GM19463 (cell line): Measurements from ENCODE around the gene KATNBL1.

Experiments used
- ATAC-seq: cut with Tn5 transposase; IDR thresholded peaks from one replicate; pipeline ENCODE4 v1.9.1; 2021; ENCODE audit warnings: mild to moderate bottlenecking, moderate library complexity; ENCODE audit not compliant: unreplicated experiment

The KATNBL1 gene, protein sequence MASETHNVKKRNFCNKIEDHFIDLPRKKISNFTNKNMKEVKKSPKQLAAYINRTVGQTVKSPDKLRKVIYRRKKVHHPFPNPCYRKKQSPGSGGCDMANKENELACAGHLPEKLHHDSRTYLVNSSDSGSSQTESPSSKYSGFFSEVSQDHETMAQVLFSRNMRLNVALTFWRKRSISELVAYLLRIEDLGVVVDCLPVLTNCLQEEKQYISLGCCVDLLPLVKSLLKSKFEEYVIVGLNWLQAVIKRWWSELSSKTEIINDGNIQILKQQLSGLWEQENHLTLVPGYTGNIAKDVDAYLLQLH

DNA sequence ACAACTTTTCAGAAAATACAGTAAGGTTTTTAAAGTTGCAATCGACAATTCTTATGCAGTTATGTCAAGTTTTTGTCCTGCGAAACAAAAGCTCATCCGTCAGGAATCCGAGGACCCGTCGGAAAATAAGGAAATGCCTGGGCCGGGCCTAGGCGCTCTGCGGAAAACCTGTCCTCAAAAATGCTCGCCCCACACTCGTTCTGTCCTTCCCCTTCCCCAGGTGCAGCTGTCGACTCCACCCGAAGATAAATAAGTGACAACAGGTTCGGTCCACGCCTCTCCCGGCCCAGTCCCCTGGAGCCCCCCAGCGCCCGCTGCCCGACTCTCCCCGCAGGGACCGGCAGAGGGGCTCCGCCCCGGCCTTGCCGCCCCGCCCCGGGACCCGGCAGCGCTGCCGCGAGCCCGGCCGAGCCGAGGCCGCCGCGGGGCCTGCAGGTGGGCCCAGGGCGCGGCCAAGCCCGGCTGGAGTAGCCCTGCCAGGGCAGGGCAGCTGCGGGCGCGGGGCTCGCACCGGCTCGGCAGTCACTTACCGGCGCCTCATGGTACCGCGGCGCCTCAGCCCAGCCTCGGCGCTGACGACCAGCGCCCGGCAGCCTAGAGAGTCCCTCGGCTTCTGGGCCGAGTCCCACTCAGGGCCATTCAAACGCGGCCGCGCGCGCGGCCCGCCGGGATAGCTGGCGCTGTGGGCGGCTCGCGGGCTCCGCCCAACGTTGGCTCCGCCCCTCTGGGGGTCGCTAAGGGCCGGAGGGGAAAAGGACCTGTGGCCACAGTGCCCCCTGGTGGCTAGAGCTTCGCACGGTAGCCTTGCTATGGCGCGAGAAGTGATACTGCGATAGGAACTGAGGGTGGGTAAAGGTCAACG, at the start of gene KATNBL1:
Gene KATNBL1, minus strand, starts transcription at position 676 of the 862 bp plus-strand sequence. CDS start 46,420 bp downstream, outside the sequence.
- ATAC-seq: peak; percentile 96

DNA sequence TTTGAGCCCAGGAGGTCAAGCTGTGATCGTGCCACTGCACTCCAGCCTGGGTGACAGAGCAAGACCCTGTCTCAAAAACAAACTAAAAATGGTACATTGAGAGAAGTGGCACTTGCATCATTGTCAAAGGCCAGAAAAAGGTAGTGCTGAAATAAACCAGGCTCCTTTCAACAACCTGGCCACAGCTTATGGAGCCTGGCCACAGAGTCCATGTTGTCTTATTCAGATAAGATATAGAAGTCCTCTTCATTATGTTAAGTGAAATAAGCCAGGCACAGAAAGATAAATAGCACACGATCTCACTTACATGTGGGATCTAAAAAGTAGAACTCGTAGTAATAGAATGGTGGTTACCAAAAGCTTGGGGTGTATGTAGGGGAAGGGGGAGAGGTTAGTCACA, 49.7 kb upstream of the KATNBL1 start:
- no peak for ATAC-seq

DNA sequence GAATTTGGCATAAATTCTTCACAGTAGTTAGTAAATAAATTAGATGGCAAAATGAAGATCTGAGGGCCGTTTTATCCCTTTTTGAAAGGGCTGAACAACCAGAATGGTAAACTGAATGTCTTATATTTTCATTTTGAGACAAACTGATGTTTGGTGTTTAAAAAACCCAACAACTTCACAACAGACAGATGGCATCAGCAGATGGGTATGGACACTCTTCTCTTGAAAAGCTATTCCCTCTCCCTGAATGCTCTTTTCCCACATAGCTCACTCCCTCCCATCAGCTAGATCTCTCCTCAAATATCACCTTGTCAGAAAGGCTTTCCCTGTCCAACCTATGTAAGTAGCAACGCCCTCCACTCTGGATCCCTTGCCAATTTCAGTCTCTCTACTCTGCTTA, 48.3 kb upstream of the KATNBL1 start:
- no peak for ATAC-seq

DNA sequence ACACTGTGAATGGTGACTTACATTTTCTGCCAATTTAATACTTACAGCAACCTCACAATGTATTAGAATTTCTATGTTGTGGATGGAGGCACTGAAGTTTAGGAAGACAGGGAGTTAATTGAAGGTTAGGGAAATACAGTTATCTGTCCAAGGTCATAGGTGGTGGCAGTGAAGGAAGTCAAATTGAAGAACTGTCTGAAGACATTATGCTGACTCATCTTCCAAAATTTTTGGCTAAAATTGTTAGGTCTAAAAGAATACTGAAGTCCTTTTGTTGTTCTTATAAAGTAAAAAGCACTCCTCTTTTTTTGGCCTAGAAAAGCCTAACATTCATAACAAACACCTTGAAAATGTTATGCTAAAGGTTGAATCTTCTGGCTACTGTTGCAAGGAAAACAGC, 42.6 kb upstream of the KATNBL1 start:
- ATAC-seq: no peak

DNA sequence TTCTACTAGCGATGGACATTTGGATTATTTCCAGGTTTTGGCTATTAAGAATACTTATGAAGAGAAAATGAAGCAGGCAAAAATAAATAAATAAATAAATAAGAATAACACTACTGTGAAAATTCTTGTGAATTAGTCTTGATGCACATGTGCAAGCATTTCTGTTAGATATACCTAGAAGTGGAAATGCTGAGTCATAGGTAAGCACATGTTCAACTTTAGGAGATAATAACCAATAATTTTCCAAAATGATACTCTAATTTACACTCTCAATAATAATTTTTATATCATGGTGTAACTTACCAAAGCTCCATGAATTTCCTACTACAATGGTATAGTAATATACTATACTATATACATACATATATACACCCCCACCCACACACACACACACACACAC, 38.3 kb upstream of the KATNBL1 start:
- ATAC-seq: no peak

DNA sequence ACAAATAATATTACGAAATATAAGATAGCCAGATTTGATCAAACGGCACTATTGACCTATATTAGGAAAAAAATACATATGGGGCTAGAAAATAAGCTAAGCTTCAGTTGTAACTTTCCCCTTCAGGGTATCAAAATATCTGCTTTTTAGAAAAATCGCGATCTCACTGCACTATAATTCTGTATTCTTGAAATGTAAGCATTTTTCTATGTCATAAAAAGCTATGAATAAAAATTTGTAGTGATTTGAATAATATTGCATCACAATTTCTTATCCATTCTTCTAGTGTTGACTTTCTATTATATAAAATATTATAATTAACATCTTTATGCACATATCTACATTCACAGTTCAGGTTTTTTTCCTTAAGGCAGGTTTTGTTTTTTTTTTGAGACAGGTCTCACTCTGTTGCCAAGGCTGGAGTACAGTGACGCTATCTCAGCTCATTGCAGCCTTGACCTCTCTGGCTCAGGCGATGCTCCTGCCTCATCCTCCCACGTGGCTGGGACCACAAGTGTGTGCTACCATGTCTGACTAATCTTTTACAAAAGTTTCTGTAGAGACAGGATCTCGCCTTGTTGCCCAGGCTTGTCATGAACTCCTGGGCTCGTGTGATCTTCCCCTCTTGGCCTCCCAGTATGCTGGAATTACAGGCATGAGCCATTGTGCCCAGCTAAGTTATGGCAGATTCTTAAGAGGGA, 36.5 kb upstream of the KATNBL1 start:
- ATAC-seq: no peak

DNA sequence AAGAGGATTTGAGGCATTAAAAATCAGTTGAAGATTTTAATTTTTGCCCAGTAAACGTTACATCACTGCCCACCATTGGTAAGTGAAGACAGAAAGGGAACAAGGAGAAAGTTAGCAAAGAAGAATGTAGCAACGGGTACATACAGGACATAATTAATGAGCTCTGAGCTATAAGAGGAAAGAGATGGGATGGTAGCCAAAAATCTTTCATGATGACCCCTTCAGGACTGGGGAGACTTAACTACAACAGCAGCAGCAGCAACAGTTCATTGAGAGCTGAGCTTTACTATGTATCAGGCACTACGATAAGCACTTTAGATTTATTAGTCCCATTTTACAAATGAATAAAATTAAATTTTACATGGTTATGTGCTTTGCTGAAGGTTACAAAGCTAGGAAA, 33.3 kb upstream of the KATNBL1 start:
- ATAC-seq: no peak

DNA sequence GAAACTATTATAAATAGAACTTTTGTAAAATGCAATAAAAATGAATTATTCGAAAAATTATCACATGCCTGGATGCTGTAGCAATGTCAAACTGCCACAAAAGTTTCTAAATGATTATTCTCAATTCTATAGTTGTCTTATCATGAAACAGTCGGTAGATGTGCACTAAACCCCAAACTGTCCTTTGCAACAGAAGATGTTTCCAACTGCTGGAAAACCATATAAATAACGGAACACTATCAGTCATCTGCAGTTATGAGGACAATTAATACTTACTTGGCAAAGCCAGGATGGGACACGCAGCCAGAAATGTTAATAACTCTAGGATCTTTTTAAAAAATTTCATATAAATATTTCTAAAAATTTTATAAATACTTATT, 32.4 kb upstream of the KATNBL1 start:
- ATAC-seq: no peak

DNA sequence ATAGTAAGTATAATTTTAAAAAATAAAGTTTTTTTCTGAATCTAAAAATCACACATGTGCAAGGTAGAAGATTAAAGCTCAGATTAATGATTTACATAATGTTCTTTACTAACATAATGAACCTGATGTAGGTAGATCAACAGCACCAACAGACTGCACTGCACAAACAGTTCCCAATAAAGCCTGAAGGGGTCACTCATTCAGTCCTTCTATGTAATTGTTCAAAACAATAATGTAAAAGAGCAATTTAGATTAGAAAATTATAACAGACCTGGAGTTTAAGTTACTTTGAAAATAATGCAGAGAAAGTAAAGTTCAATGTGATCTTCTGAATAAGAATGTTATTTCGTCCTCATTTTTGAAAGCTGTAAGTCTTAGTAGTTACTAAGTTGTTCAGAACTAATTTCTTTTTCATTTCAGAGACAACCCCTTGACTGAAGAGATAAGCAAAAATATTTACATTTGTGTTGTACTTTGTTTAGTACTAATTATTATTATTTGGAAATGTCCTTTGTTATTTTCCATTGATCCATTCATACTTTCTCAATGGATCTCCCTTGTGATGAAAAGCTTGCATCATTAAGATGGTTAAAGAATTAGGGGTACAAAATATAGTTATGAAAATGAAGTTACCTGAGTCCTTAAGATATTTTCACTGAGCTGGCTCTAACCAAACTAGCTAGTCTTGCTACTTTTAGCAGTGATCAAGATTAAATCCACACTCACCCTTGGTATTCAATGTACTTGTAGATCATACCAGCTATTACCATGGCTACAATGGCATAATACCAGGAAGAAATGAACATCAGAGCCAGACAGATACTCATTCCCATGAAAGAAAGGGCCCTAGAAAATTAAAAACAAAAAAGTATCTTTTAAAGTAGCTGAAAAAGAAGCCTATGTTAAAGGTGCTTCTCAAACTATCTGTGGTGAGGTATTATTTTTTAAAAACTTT, 31.8 kb upstream of the KATNBL1 start:
- ATAC-seq: peak; percentile 57

DNA sequence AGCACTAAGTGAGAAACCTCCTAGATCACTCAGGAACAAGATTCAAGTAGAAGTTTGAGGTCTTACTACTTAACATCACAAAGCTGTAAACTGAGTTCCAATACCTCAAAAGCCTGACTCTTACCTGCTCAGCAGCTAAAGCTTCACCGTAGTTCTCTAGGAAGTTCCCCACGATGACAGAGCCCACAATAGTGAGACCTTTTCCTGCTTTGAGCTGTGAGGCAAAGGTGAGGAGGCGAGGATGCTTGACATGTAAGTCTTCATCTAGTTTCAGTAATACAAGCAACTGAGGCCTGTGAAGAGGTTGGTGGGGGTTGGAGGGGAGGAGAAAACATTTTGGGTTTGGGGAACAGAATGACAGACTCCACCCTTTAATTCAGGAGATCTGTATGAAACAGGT, 30.6 kb upstream of the KATNBL1 start:
- no peak for ATAC-seq

DNA sequence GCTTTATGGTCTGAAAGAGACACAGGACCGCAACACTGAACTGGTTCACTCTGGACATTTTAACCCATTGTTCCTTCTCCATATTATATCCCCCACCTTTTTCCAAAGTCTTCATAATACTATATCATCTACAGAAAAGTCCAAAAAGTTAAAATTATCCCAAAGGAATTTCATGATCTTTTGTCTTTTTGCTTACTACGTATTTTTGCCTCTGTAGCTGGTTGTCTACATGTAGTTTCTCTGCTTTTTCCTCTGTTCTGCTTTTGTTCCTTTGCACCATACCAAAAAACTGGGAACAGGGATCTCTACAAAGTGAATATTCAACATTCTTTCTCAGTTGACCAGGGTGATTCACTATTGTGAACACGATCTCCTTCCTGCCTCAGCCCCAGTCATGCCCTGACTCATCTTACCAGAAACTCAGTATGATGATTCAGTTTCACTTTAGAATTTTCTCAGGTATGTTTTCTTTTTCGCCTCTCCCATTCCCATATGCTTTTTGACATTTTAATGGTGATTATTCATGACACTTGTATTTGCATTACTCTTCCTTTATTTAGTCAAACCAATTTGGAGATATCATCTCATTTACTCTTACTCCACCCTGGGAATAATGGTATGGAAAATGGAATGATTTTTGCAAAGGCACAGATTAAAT, 29.4 kb upstream of the KATNBL1 start:
- ATAC-seq: no peak

DNA sequence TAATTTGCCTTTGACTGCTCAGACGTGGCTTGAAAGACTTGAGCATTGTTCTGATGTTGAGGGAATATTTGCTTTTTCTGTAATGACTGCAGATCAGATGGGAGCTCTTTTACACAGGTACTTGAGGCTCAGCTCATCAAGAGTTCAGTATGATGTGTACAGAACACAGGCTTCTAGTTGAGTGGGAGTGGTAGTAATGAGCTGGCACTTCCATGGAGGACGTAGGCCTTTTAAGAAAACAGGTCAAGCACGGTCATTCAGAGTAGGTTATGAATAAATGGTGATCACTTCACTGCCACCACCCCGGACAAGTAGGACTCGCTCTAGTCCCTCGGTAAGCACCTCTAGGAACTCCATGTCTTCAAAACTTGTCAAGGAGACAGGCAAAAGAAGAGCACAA, 23.7 kb upstream of the KATNBL1 start:
- ATAC-seq: no peak

DNA sequence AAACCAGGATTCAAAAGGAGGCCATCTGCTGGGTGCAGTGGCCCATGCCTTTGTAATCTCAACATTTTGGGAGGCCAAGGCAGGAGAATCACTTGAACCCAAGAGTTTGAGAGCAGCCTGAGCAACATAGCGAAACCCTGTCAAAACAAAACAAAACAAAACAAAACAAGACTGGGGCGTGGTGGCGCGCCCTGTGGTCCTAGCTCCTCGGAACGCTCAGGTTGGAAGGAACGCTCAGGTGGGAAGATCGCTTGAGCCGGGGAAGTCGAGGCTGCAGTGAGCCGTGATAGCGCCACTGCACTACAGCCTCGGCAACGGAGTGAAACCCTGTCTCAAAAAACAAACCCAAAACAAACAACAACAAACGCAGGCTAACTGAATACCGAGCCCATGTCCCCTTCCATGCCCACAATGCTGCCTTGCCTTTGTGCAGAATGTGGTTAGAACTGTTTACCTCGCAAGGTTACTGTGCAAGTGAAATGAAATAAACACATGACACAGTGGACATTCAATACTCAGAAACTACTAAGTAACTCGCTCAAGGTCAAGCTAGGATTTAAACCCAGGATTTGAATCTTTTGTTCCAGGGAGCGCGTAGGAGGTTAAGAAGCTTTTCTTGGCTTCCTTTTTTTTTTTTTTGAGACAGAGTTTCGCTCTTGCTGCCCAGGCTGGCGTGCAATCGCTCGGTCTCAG, 14.2 kb upstream of the KATNBL1 start:
- ATAC-seq: no peak

DNA sequence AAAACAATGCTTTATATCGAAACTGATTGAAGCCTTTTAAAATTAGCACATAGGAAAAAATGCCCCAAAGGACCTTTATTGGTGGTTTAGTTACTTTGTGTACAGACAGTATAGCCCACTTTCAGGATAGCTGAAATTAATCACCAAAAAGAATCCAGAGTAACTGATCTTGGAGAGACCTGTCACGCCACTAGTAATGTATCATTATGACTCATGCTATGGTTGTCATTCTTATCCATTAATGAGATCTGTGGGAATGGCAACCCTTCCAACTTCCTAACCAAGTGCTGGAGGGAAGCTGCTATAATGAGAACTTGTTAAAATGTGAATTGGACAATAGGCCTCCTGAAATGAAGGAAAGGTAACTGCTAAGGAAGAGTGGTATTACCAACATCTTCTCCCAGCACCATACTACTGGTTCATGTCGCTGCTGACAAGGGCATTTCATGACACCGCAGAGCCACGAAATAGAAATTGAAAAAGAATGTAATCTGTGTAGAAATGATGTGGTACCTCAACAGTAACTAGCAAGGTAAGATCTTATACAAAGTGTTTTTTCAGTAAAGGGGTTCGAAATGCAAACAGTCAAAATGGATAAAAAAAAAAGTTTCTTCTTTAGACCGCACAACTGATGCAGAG, 7.8 kb upstream of the KATNBL1 start:
- no peak for ATAC-seq

DNA sequence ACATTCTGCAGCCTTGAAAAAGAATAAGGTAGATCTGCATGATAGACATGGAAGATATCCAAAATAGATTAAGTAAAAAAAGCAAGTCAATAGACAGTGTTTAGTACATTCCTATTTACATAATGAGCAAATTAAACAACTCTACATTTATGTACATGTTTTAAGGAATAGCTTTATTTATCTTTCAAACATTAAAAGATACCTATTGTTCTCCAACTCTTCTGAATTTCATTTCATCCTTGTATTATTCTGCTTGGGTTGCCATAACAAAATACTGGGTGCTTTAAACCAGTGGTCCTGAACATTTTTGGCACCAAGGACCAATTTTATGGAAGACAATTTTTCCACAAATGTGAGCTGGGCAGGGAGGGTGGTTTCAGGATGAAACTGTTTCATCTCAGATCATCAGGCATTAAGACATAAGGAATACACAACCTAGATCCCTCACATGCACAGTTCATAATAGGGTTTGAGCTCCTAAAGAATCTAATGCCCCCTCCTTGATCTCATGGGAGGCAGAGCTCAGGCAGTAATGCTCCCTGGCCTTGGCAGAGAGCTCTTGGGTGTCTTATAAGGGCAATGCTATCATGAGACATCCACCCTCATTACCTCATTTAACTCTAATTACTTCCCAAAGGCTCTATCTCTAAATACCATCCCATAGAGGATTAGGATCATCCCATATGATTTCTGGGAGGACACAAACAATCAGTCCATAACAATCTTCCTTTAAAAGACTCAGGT, 6.8 kb upstream of the KATNBL1 start:
- no peak for ATAC-seq

DNA sequence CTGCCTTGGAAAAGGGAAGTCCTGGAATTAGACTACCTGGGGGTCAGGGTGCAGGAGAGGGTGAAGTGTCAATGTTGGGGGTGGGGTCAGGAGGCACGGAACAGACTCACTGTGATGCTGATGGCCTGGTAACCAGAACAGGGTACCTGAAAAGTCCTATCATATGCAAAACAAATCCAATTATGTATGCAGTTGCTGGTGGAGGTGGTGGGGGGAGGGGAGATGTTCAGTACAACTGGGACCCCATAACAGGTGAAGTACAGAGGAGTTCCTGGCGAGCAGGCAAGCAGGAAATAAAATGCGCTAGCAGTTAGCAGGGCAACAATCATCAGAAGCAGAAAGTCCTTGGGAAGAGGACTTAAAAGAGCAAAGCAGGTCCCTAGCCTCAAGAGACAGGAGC, 4.2 kb upstream of the KATNBL1 start:
- no peak for ATAC-seq

DNA sequence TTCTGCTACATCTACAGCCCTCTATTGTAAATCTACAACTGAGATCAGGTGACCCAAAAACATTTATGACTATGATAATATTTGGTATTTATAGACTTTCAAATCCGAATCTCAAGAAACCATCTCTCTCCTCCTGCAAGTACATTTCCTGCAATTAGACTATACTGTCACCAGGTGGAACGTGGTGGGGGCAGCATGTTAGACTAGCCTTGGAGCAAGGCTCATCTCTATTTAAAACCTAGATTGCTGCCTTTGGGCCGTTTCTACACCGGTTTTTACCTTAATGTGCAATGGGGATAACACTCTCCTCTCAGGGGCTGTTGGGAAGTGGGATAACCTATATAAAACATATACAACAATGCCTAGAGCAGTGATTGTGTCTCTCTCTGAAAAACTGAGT, 3.8 kb upstream of the KATNBL1 start:
- no peak for ATAC-seq

DNA sequence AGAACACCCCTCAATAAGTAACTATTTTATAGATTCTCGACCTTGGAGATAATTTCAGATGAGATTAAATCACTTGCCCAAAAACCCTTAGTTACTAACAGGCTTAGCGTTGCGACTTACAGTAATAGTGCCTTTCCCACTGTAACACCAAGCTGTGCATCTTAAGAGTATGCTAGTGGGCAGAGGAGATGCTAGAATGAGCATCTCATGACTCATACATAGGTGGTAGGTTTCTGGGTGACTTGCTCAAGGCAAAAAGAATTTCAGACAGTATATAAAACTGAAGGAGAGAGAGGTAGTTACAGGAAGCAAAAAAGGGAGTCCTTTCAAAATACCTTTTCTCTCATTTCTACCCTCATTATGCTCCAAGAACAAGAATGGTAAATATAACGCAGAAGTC, 3.9 kb downstream of the KATNBL1 start:
- no peak for ATAC-seq
